HUES6 (cell line): ENCODE data around the gene TEX30.

Source experiments
- H3K27ac ChIP-seq: 2 replicates; pipeline ENCODE4 v1.7.0; 2013; ENCODE audit warnings: low read depth, mild to moderate bottlenecking, low read length, inconsistent platforms
- H3K27me3 ChIP-seq: 2 replicates; pipeline ENCODE4 v1.6.1; 2013; ENCODE audit warnings: low read length; ENCODE audit not compliant: control insufficient read depth, insufficient read depth
- H3K36me3 ChIP-seq: 2 replicates; pipeline ENCODE4 v1.6.1; 2013; ENCODE audit warnings: low read length; ENCODE audit not compliant: control insufficient read depth, insufficient read depth
- H3K4me1 ChIP-seq: 2 replicates; pipeline ENCODE4 v1.6.1; 2013; ENCODE audit warnings: low read length; ENCODE audit not compliant: control insufficient read depth, insufficient read depth
- H3K4me3 ChIP-seq: 2 replicates; pipeline ENCODE4 v1.5.1; 2013; ENCODE audit warnings: low read depth, low read length
- H3K9ac ChIP-seq: one replicate; pipeline ENCODE4 v1.6.1; 2013; ENCODE audit warnings: mild to moderate bottlenecking, low read length
- H3K9me3 ChIP-seq: 2 replicates; pipeline ENCODE4 v1.6.1; 2013; ENCODE audit warnings: low read depth, low read length; ENCODE audit not compliant: control insufficient read depth, insufficient read depth

The TEX30 gene

DNA sequence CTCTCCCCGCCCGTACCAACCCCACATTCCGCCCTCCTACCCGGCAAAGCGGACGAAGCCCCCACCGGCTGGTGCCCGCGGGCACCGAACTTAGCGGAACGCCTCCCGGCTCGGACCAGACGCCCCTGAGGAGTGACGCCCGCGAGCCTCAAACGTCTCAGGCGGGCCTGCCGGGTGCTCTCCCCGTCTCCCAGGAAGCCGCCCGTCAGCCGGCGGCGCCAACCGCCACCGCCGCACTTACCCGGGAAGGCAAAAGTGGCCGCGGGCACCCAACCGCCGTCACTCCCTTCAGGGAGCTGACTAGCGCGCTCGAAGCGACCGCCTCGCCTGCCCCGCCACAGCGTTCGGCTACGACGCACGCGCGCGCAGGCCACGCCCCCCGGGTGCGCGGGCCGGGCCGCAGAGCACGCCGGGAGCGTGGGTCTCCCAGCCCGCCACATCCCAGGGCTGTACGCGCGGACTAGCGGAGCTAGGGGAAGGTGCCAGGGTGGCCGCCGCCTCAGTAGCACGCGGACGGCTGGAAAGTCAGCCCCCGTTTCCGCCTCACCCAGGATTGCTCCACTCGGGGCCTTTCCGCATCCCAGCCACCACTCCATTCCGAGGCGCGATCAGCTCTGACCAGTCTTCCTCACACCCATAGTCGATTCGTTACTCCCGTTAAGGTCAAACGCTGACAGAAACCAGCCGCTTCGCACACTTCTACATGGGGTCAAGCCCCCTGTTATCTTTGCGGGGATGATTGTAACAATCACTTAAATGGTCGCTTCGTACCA, at the start of gene TEX30:
Gene TEX30, minus strand, starts transcription at position 346 of the 773 bp plus-strand sequence. CDS start 3,760 bp downstream, outside the sequence.
- Histone ChIP-seq H3K4me1 (peaks cover 5% of the 10 kb centered on the region), H3K9ac (peak within 1 kb of the TSS; percentile 83), H3K27me3 (peaks cover 14% of the 10 kb centered on the region), H3K9me3 (no peaks in the 10 kb centered on the region), H3K36me3 (no peaks in the 10 kb centered on the region), H3K4me3 (peak within 1 kb of the TSS; percentile 69), H3K27ac (peak within 1 kb of the TSS; percentile 39; the same call in 1 of the 2 replicates)

DNA sequence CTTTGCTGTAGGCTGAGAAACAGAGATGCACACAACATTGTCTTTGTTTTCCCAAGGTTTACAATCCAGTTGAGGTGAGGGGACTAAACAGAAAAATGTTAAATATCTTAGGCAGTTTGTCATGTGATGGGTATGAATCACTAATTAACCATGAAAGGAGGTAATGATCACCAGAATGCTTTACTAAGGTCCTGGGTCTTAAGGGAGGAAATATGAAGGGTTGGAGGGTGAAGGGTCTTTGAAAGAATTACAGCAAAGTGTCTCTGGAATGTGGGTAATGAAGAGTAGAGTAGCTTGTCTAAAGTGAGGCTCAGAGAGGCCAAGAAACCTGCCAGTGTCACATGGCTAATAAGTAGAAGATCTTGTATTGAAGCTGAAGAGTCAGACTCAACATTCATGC, 44.3 kb upstream of the TEX30 start:
- H3K36me3 ChIP-seq, result peaks cover 2% of the 10 kb centered on the region
- no peaks in the 10 kb centered on the region for H3K27me3 ChIP-seq
- H3K9me3 ChIP-seq, result no peaks in the 10 kb centered on the region
- H3K27ac ChIP-seq, result no peak overlapping the region
- H3K4me1 ChIP-seq, result no peaks in the 10 kb centered on the region
- no peak overlapping the region for H3K4me3 ChIP-seq
- H3K9ac ChIP-seq, result no peak overlapping the region

GRCh38 chr13:102817241-102817640, 43.7 kb upstream of the TEX30 start:
- Histone ChIP-seq H3K27me3 (no peaks in the 10 kb centered on the region), H3K4me3 (no peak overlapping the region), H3K9ac (no peak overlapping the region), H3K9me3 (no peaks in the 10 kb centered on the region), H3K36me3 (no peaks in the 10 kb centered on the region; the same call in 1 of the 2 replicates), H3K27ac (no peak overlapping the region), H3K4me1 (no peaks in the 10 kb centered on the region)

DNA sequence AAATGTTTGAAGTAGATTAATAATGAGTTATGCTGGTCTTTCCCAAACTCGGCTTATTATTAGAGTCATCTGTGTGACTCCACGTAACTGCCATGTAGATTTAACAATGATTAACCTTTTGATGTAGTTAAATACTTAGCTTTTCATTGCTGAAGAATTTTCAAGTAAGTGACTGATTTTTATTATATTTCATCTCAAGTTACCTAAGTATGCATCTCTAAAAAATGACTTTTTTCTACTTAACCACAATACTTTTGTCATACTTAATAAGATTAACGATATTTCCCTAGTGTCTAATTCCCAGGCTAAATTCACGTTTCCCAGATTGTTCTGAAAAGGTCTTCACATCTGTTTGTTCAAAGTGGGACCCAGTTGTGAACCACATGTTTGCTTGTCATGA, 43.1 kb upstream of the TEX30 start:
- Histone ChIP-seq H3K36me3 (no peaks in the 10 kb centered on the region), H3K27me3 (no peaks in the 10 kb centered on the region), H3K4me3 (no peak overlapping the region), H3K9ac (no peak overlapping the region), H3K9me3 (no peaks in the 10 kb centered on the region), H3K27ac (no peak overlapping the region), H3K4me1 (no peaks in the 10 kb centered on the region)

DNA sequence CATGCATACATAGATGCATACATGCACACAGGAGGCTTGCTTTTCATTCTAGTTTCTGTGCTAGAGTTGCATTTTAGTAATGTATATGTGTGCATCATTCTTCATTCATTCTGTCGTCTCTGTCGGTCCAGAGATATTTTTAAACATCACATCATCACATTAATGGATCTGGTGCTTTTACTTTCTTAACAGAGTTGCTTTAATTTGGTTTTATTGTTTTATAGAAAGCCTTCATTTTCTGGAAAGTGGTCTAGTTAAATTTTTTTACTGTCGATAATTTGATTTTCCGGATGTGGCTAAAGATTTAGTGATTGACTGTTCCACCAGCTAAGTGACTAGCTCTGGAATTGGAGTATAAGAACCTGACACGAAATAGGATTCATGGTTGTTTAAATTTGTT, 42.2 kb upstream of the TEX30 start:
- no peak overlapping the region for H3K9ac ChIP-seq
- no peak overlapping the region for H3K27ac ChIP-seq
- no peaks in the 10 kb centered on the region for H3K4me1 ChIP-seq
- no peaks in the 10 kb centered on the region for H3K27me3 ChIP-seq
- peaks cover 3% of the 10 kb centered on the region; the same call in 1 of the 2 replicates for H3K9me3 ChIP-seq
- H3K36me3 ChIP-seq, result no peaks in the 10 kb centered on the region
- H3K4me3 ChIP-seq, result no peak overlapping the region

- H3K4me3 ChIP-seq, result no peak overlapping the region
- no peak overlapping the region for H3K9ac ChIP-seq
- H3K36me3 ChIP-seq, result no peaks in the 10 kb centered on the region
- peaks cover 3% of the 10 kb centered on the region; the same call in 1 of the 2 replicates for H3K9me3 ChIP-seq
- H3K4me1 ChIP-seq, result no peaks in the 10 kb centered on the region
- H3K27me3 ChIP-seq, result no peaks in the 10 kb centered on the region
- H3K27ac ChIP-seq, result no peak overlapping the region
These were observed 41.2 kb upstream of the TEX30 start for GRCh38 chr13:102814793-102815192.

- Histone ChIP-seq H3K9me3 (peaks cover 3% of the 10 kb centered on the region; the same call in 1 of the 2 replicates), H3K9ac (no peak overlapping the region), H3K27ac (no peak overlapping the region), H3K36me3 (no peaks in the 10 kb centered on the region), H3K4me3 (no peak overlapping the region), H3K27me3 (no peaks in the 10 kb centered on the region), H3K4me1 (no peaks in the 10 kb centered on the region)
These were observed 40.5 kb upstream of the TEX30 start for GRCh38 chr13:102814025-102814607.

DNA sequence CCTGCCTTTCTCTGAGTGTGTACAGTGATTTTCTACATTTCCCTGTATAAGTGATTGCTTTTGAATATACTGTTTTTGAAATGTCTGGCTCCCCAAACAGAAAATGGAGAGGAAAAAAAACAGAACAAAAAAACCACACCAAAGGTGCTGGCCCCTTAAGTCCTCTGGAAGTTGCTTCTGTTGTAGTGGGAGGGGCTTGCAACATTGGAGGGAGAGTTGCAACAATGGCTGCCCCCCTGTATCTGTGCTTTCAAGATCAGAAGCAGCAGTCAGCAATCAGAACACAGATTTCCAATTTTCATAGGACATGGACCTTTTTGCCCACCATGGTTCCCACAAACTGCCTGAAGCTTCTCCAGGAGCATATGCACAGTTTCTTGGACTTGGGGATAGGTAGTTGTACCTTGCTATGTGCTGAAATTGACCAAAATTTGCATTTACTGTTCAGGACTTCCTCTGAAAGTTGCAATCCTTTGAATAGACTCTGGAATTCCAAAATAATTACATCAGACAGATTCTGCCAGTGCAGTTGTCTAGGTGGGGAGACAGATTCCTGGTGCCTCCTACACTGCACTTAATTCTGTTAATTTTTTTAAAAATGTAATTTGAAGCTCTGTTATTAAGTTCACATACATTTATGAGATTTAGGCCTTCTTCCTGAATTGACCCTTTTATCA, 39.2 kb upstream of the TEX30 start:
- H3K36me3 ChIP-seq, result no peaks in the 10 kb centered on the region
- H3K4me3 ChIP-seq, result no peak overlapping the region
- no peaks in the 10 kb centered on the region for H3K4me1 ChIP-seq
- H3K9me3 ChIP-seq, result peaks cover 3% of the 10 kb centered on the region; the same call in 1 of the 2 replicates
- no peaks in the 10 kb centered on the region for H3K27me3 ChIP-seq
- no peak overlapping the region for H3K9ac ChIP-seq
- H3K27ac ChIP-seq, result no peak overlapping the region

- Histone ChIP-seq H3K9me3 (peaks cover 3% of the 10 kb centered on the region; the same call in 1 of the 2 replicates), H3K4me1 (no peaks in the 10 kb centered on the region), H3K9ac (no peak overlapping the region), H3K27me3 (no peaks in the 10 kb centered on the region), H3K27ac (no peak overlapping the region), H3K4me3 (no peak overlapping the region), H3K36me3 (no peaks in the 10 kb centered on the region; the same call in 1 of the 2 replicates)
These were observed 34.1 kb upstream of the TEX30 start for GRCh38 chr13:102807699-102808098.

DNA sequence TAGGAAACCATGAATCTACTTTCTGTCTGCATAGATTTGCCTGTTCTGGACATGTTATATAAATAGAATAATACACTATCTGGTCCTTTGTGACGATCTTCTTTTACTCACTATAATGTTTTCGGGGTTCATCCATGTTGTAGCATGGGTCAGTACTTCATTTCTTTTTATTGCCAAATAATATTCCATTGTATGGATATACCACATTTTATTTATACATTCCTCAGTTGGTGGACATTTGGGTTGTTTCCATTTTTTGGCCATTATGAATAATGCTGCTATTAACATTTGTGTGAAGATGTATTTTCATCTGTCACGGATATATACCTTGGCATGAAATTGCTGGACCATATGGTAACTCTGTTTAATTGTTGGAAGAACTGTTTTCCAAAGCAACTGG, 32.1 kb upstream of the TEX30 start:
- H3K36me3 ChIP-seq, result no peaks in the 10 kb centered on the region; the same call in 1 of the 2 replicates
- 0 out of 2 replicates have a peak, but pooled peaks cover 2% of the 10 kb centered on the region for H3K4me1 ChIP-seq
- peaks cover 5% of the 10 kb centered on the region; the same call in 1 of the 2 replicates for H3K27me3 ChIP-seq
- H3K4me3 ChIP-seq, result no peak overlapping the region
- H3K9ac ChIP-seq, result no peak overlapping the region
- no peak overlapping the region for H3K27ac ChIP-seq
- H3K9me3 ChIP-seq, result no peaks in the 10 kb centered on the region; the same call in 1 of the 2 replicates
